B cell (primary cell): ENCODE data around the gene LRRC36.

Source experiments
- CTCF ChIP-seq: fragments of 200-600 bp; IDR thresholded peaks from one replicate; pipeline ENCODE4 v1.8.0; 2022; ENCODE audit warnings: antibody characterized with exemption, mild to moderate bottlenecking
- EZH2 ChIP-seq: IDR thresholded peaks from 2 replicates; pipeline ENCODE4 v1.6.1; 2012; ENCODE audit warnings: borderline replicate concordance, low read depth, mild to moderate bottlenecking, moderate library complexity, low read length; ENCODE audit not compliant: insufficient read depth, poor library complexity, severe bottlenecking

- TF ChIP-seq CTCF, result no peak
- no peak for TF ChIP-seq EZH2
These were observed 10.0 kb downstream of the LRRC36 start for GRCh38 chr16:67336648-67337047.
